HK-2 (cell line): Measurements from ENCODE around the gene MYOG.

Experiments
- DNase-seq: peaks from one replicate; pipeline ENCODE4 v3.0.0-alpha.2; 2018; ENCODE audit not compliant: unreplicated experiment

MYOG gene

DNA sequence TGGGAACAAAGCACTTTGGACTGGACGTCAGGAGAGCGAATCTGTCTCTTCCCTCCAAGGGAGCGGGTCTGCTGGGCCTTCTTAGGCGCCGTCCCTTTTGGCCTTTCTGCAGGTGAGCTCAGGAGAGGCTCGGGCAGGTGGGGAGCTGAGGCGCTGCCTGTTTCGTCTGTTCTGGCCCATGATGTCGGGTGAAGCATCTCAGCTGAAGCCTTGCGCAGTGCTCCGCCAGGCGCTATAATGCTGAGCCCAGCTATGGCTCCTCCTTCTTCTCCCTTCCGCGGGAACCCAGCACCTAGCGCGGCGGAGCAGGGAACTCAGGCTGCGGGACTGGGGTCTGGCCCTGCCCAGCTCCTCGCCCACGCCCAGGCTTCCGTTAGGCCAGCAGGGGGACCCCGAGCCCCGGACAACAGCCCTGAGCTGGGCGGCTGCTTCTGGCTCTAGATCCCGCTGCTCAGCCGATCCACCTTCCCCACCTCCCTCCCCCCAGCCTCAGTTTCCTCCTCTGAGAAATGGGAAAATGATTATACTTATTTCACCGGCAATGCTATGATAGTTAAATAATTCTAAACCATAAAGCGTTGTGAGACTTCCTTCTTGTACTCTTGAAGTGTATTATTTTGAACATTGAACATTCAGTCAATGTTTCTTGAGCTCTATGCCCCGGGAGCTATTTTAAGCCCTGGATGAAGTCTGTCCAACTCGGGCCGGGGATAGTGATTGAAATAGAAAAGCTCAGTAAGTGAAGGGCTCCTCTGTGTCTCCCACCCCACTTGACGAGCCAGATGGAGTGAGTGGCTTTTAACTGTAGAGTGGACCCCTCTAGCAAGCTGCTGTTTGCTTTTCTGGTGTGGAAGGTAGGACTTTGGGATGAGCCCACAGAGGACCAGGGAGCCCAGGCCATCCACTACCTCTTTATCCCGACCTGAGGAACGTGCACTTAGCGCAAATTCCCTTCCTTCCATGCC, 32.1 kb upstream of the MYOG start:
- peak; percentile 81 for DNase-seq

DNA sequence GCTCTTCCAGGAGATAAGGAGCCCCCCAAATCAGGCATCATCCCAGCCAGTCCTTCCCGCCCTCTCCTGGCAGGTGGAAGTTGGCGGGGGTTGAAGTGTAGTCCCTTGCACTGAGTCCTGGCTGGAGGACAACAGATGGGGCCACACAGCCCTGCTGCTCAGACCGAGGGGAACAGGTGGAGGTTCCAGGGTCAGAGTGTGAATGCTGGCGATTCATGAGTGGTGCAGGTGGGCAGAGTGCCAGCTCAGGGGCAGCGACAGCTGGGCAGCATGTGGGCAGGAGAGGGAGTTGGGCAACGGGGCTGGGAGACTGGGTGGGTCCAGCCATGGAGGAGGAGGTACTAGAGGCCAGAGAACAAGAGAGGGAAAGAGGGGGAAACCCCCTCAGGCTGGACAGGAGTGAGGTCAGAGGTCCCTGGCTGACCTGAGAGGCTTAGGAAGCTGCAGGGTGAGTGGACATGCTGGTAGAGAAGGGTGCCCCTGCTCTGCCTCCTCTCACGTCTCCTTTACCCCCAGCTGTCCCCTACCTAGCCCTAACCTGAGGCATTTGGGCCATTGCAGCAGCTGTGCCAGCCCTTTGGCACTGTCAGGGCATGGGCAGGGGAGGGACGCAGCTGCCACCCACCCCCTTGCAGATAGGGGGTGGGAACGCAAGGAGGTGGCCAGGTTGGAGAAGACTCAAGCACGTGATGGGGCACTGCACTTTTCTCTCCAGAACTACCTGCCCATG, 30.4 kb upstream of the MYOG start:
- no peak for DNase-seq

DNA sequence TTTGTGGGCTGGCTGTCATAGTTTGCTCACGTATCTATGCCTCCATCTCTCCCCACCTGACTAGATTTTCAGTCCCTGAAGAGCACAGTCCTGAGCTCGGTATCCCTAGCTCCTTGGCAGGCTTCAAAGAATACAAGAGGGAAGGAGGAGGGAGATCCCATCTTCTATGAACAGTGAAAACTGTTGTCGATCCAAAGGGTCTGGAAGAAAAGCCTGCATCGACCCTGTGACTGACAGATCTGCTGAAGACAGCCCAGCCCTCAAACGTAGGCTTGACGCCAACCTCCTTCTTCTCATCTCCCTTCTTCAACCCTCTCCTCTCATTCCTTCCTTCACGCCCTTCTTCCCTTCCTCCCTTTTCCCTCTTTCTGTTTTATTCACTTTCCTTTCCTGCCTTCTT, 28.4 kb upstream of the MYOG start:
- DNase-seq = no peak

DNA sequence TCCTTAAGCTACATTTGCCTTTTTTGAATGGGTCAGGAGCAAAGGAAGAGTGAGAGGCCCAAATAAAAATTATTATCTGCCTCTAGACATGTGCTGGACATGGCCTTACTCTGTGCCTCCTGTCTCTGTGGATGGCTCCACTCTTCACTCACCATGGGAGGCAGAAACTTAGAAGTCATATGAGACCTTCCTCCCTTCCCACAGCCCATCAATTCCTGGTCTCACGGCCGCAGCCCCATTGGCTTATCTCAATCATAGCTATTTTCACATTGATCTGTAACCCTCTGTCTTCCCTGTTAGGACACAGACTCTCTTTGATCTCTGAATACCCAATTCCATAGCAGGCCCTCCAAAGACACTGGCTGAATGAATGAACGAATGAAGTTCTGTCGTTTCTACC, 27.5 kb upstream of the MYOG start:
- no peak for DNase-seq

DNA sequence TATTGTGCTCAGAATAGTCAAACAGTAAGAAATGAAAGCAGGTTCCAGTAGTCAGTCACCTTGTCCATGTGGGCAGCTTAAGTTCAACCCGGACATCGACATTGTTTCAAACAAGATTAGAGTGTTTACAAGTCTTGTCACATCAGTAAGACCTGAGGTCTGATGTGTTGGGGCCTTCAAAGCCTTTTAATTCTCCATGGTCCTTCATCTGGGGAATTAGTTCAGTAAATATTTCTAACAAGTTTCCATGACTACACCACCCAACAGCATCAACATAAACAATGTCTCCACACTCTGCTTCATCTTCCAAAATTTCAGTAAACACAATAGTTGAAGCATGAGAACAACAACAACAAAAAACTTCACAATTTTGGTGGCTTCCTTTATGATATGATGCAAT, 26.7 kb upstream of the MYOG start:
- DNase-seq = no peak

DNA sequence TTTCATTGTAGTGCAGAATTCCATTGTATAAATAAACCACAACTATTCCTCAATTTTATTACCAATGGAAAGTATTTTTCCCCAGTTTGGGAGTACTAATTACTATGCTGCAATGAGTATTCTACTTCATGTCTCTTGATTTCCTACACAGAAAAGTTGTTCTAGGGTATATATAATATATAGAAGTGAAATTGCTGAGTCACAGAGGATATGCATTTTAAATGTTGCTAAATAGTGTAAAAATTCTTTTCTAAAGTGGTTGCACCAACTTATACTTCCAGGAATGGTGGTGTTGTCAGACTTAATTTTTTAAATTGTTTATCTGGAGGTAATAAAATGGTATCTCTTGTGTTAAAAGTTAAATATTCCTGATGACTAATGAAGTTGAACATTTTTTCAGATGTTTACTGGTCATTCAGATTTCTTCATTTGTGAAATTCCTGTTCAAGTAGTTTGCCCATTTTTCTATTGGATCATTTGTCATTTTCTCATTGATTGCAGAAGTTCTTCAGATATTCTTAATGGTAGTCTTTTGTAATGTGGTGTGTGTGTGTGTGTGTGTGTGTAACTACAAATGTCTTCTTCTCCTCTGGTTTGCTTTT, 19.1 kb upstream of the MYOG start:
- no peak for DNase-seq

DNA sequence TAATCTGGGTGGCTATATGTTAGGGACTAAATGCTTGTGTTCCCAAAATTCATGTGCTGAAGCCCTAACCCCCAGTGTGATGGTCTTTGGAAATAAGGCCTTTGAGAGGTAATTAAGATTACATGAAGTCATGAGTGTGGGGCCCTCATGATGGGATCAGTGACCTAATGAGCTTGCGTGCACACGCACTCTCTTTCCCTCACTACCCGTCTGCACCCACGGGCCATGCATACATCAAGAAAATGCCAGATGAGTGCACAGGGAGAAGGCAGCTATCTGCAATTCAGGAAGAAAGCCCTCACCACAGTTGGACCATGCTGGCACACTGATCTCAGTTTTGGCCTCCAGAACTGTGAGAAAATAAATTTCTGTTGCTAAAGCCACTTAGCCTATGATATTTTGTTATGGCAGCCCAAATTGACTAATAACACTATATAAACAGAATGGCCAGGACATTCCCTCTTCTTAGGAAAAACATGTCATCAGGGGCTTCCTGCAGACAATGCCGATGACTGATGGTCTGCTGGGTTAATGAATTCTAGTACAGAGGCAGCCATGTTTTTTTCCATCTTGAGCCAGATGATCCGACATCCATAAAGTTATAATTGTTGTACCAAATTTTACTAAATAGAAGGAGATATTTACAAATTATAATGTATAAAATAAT, 18.1 kb upstream of the MYOG start:
- DNase-seq = no peak

DNA sequence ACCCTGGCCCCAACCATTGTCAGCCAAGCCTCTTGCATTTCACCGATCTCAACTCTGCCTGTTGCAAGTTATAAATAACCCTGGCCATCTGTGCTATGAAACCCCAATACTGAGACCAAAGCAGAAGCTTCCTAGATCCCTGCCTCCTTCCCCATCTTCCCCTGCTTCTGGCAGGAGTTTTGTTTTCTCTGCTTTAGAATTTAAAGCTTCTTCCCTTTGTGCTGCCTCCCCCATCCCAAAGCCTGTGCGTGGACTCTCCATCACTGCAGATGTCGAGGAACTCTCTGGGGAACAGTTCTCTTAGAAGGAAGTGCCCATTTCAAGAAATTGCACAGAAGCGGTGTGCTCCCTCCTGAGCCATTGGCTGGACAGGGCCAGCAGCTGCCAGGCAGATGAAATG, 17.4 kb upstream of the MYOG start:
- DNase-seq = no peak

DNA sequence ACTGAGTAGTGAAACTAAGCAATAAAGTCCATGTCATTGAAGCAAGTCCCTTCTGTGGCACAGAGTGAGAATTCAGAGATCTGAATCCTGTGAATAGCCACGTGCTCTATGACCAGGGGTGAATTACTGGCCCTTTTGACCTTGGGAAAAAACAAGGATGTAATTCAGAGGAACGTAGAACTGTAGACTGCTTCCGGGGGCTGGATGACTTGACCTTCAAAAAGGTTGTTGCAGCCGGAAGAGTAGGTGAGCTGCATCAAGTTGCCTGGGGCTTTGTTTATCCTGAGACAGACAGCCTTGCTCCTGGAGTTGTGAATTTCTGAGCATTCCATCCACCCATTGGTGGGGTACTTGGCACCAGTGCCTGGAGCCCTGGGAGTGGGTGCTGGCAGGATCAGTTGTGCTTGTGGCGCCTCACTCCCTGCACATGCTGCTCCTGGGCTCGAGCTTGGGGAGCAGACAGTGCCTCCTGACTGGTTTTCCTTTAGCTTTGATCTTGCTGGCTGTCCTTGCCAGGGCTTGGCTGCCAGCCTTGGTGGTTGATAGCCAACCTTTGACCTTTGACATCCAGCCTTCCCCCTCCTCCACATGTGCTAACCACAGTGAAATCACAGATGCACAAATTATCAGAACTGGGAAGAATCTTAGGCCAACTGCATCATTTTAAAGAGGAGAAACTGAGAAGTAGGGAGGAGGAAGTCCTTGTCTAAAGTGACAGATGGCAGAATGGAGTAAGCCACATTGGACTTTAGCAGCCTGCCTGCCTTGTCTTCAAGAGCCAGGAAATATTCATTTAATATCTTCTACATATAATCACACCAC, 16.2 kb upstream of the MYOG start:
- DNase-seq = no peak

DNA sequence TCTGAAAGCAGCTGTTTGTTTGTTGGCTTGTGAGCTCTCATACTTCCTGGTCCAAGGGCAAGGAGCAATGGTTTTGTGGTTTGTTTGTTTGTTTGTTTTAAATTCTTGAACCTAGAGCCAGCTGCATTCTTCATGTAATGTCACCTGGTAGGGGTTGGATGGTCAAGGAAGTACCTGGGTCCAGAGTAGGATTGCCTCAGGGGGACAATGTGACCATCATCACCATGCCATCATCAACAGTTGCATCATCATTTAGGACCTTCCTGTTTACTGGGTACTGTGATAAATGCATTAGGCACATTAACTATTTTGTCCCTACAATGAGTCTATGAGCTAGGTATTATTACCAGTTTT, 14.7 kb upstream of the MYOG start:
- DNase-seq = no peak

DNA sequence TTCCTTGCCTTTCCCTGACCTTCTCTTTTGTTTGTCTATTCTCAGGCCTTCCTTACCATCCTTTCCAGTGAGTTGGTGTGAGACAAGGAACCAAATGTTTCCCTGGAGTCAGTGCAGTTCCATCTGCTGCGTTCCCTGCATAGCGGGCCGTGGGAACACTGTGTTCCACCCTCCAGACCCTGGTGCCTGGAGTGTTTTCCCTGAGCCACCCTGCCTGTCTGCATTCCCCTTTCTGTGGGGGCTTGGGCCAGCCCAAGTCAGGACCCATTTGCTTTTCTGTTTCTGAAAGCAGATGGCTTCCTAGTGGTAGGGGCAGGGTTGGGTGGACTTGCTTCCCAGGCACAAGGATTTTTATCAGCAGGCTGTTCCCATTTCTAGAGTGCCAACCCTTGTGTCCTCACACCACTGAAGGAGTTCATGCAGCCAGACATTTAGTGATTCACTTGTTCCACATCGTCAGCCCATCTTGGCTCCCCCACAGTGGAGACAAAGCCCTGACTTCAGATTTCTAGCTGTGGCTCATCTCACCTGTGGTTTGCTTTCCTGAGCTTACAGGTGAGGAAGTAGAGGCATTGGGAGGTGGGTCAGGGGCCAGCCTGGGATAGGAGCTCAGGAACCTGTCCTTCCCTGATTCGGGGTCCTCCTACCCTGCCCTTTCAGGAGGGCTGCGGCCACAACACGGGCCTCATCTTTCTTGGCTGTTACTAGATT, 14.1 kb upstream of the MYOG start:
- no peak for DNase-seq

DNA sequence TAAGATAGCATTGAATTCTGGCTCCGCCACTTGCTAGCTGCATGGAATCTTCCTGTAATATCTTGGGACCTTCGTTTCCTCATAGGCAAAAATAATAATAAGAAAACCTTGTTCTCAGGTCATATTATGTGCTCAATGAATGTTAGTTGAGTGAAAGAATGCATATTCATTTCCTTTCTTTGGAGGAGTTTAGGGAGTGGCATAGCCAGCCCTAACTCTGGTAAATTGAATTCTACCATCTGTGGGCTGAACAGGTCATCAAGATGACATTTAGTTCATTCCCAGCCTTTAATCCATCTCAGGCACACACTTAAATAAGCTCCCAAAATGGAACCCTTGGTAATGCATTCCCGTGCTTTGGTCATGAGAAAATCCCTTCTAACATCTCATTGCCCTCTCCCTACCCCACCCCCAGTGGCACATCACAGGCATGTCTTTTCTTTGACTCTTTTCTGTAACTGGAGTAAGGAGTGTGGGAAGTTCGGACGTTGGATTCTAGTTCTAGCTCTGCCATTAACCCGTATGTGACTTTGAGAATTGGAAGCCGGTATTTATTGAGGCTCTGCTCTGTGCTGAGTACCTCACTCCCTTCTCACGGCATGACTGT, 13.2 kb upstream of the MYOG start:
- no peak for DNase-seq

DNA sequence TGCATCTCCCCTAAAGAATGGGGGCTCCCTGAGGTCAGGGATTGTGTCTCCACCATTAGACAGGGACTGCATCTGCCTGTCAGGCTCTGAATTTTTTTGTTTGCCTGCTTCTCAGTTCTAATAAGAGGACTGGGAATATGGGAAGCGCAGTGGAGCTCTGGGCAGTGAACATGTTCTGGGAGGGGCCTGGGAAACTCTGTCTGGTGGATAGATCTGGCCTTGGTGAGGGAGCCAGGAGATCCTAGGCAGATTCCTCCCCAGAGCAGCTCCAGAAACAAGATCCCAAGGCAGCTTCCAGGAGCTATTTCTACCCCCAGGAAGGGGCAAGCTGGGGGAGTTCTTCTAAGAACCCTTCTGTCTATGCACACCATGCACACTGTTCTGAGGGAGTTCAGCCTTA, 12.6 kb upstream of the MYOG start:
- DNase-seq = no peak

DNA sequence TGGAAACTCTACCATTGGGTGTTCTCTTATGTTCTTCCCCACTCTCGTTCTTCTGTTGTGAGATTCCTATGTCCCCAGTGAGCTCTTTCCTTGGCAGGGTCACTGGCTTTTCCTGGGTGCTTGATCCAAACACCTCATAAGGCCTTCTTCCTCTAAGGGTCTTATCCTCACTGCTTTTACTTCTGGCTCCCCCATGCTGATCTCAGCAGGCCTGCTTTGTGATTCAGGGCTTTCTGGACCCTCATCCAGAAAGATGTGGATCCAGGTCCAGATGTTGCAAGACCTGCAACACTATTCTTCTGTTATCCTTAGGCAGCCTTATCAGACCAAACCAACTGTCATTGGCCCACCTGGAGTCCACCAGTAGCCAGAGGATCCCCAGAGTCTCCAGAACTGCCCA, 11.2 kb upstream of the MYOG start:
- DNase-seq = no peak

DNA sequence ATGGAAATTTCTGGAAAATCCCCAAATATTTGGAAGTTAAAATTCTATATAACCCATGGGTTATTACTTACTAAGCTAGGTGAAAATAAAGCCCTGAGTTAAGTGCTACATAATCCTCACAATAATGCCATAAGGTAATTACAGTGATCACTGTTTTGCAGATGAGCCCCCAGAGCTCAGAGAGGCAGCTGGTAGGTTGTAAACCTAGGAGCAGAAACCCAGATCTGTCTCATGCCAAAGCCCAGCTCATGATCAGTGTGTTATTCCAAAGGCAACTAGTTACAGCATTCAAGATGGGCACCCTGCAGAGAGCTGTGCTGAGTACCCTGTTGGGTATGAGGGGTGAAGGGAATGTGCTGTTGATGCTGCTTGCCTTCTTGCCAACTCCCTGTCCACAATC, 10.8 kb upstream of the MYOG start:
- no peak for DNase-seq

DNA sequence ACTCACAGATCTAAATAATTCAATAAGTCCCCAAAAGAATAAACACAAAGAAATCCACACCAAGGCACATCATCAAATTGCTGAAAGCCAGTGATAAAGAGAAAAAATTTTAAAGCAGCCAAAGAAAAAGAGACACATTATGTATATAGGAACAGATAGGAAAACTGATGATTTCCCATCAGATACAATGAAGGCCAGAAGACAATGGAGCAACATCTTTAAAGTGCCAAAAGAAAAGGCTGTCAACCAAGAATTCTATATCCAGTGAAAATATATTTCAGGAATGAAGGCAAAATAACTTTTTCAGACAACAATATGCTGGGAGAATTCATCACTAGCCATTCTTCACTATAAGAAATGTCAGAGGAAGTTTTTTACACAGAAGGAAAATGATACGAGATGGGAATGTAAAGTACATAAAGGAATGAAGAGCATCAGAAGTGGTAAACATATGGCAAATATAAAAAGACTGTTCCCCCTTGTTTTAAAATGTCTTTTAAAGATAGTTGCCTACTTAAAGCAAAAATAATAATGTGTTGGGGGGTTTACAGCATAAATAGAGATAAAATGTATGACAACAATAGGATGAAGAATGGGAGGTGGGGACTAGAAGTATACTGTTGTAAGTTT, 9.4 kb upstream of the MYOG start:
- DNase-seq = no peak

DNA sequence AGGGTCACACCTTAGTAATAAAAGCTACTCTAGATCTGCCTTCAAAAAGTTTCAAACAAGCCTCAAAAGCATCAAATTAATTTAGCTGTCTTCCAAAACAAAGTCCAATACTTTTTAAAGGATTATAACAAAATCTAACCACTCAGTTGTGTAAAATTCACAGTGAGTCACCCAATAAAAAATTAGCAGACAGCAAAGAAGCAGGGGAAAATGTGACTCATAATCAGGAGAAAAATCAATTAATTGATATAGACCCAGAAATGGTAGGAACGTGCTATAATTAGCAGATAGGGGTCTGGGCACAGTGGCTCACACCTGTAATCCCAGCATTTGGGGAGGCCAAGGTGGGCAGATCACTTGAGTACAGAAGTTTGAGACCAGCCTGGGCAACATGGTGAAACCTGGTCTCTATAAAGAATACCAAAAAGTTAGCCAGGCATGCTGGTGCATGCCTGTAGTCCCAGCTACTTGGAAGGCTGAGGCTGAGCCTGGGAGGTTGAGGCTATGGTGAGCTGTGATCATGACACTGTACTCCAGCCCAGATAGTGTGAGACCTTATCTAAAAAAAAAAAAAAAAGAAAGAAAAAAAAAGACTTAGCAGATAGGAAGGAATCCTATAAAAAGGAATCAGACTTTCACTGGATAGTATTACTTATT, 8.1 kb upstream of the MYOG start:
- DNase-seq = no peak

DNA sequence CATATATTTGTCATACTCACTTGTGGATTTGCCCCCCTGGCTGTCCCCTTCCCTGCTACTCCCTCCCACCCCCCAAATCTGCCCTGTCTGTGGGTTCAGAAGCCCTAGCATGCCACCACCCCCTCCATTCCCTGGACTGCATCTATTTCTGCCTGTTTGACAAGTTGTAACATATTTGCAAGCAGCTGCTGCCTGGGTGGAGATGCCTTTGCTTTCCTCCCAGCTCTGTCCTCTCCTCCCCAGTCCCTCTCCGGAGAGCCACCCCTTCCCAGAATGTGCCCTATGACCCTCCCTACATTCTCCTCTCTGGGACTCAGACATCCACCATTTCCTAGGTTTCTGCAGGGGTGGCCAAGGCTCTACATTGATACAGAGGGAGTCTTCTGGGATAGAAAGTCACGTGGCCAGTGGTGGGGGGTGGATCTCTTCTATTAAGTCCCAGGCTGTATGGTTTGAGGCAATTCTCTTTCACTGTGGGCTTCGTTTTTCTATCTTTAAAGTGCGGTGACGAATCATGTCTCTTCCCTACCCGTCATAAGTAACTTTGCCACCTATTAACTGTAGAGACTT, 6.0 kb upstream of the MYOG start:
- no peak for DNase-seq

DNA sequence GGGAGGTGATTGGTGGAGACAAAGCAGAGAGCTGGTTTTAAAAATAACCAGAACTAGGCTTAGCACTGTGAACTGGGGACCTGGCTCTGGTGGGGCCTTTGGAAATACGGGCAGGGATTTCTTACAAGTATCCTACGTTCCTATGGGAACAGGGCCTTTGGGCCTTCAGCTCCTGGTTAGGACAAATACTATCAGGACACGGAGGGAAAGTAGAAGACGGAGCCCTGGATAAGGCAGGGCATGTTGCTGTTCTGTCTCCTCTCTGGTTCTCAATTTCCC, 5.3 kb upstream of the MYOG start:
- no peak for DNase-seq
